ENCODE measurements around the gene PEMT. TPM values are rescaled to one million over a fixed set of nuclear protein-coding genes. Genes with fewer than 3 reads are reported as not detected.

The PEMT gene
- total RNA-seq, 2 experiments from 2014 or later: 51.7 to 53.2 TPM

- POLR2A ChIA-PET: interaction anchor here (0.8 kb wide), 1 partner anchor 129 kb away, joined by 3 read pairs; no protein-coding TSS in a partner anchor
- H3K4me3 Mint-ChIP-seq: no peak overlapping the region
- no peak for DNase-seq
Measured at GRCh38 chr17:17598003-17598402, 6.5 kb upstream of the PEMT start.

DNA sequence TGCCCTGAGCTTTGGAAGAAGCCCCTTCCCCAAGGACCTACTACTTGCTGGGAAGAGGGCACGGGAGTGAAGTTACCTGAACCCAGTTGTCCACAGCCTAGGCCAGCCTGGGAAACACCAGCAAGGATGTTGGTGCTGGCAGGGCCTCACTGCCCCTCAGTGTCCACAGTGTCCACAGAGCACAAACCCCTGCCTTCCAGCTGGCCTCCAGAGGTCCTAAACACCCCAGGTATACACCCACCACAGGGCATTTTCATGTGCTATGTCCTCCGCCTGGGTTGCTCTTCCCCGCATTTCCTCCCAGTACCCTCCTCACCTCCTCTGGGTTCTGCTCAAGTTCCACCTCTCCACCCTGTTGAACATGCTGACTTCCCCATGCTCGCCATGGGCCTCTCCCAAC, 4.2 kb upstream of the PEMT start:
- ChIA-PET CTCF (no interaction called here), POLR2A (no interaction called here)
- ATAC-seq (no peak), DNase-seq (no peak)
- no peaks in the 10 kb centered on the region for H3K9me3 Mint-ChIP-seq
- H3K36me3 Mint-ChIP-seq (ENCODE audit: low read depth): no peaks in the 10 kb centered on the region
- no peak overlapping the region for H3K4me3 Mint-ChIP-seq
- H3K4me1 Mint-ChIP-seq (ENCODE audit: low read depth): peaks cover 8% of the 10 kb centered on the region
- intact Hi-C loops (cut with micrococcal nuclease): no loop called here
- H3K27ac Mint-ChIP-seq: no peak overlapping the region
- H3K27me3 Mint-ChIP-seq: no peaks in the 10 kb centered on the region
- TF ChIP-seq, protein P1, sequence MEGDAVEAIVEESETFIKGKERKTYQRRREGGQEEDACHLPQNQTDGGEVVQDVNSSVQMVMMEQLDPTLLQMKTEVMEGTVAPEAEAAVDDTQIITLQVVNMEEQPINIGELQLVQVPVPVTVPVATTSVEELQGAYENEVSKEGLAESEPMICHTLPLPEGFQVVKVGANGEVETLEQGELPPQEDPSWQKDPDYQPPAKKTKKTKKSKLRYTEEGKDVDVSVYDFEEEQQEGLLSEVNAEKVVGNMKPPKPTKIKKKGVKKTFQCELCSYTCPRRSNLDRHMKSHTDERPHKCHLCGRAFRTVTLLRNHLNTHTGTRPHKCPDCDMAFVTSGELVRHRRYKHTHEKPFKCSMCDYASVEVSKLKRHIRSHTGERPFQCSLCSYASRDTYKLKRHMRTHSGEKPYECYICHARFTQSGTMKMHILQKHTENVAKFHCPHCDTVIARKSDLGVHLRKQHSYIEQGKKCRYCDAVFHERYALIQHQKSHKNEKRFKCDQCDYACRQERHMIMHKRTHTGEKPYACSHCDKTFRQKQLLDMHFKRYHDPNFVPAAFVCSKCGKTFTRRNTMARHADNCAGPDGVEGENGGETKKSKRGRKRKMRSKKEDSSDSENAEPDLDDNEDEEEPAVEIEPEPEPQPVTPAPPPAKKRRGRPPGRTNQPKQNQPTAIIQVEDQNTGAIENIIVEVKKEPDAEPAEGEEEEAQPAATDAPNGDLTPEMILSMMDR (IDR thresholded peaks at IDR 0.05): no peak

More at GRCh38 chr17:17598003-17598402, 6.5 kb upstream of the PEMT start:
- ATAC-seq: no peak
- H3K4me1 Mint-ChIP-seq (ENCODE audit: low read depth): peaks cover under 1% of the 10 kb centered on the region
- H3K36me3 Mint-ChIP-seq (ENCODE audit: low read depth): no peaks in the 10 kb centered on the region
- no peaks in the 10 kb centered on the region for H3K27me3 Mint-ChIP-seq
- intact Hi-C loops (cut with micrococcal nuclease): no loop called here
- H3K9me3 Mint-ChIP-seq: no peaks in the 10 kb centered on the region
- CTCF ChIA-PET: interaction anchor here (0.7 to 1.1 kb wide), 2 partner anchors 15 to 102 kb away, joined by 4 to 5 read pairs; partner anchors contain the start of gene RASD1
- TF ChIP-seq, protein P1 (IDR thresholded peaks at IDR 0.05): no peak
- no peak overlapping the region for H3K27ac Mint-ChIP-seq

GRCh38 chr17:17593222-17593620, 1.7 kb upstream of the PEMT start:
- H3K27ac Mint-ChIP-seq: no peak overlapping the region
- DNase-seq: no peak
- POLR2A ChIA-PET: no interaction called here
- ATAC-seq: no peak
- H3K4me3 Mint-ChIP-seq: peak overlapping the region; percentile 99
- peaks cover 15% of the 10 kb centered on the region for H3K4me1 Mint-ChIP-seq (ENCODE audit: low read depth)
- H3K36me3 Mint-ChIP-seq (ENCODE audit: low read depth): no peaks in the 10 kb centered on the region
- CTCF ChIA-PET: no interaction called here
- intact Hi-C loops (cut with micrococcal nuclease): no loop called here
- TF ChIP-seq, protein P1 (IDR thresholded peaks at IDR 0.05): no peak
- no peaks in the 10 kb centered on the region for H3K27me3 Mint-ChIP-seq
- no peaks in the 10 kb centered on the region for H3K9me3 Mint-ChIP-seq

DNA sequence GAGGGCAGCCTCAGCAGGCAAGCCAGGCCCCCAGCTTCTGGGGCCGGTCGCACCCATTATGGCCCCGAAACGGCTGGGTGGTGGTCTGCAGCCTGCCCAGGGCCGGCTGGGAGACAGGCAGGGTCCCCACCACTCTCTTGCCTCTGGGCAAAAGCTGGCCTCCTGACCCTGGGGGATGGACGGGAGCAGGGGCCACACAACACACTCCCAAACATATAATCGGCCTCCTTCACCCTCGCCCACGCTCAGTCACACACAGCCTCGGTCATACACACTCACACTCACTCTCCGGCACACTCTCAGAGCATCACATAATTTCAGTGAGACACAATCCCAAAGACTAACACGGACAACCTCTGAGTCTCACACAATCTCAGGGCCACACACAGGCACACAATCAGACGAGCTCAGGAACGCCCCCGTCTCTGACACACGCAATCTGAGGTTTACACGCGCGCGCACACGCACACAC, 589 bp downstream of the PEMT start:
- Mint-ChIP-seq H3K4me3 (peak overlapping the region; percentile 99), H3K27me3 (no peaks in the 10 kb centered on the region), H3K9me3 (no peaks in the 10 kb centered on the region), H3K27ac (peak overlapping the region; percentile 92), H3K4me1 (ENCODE audit: low read depth) (peaks cover 17% of the 10 kb centered on the region), H3K36me3 (ENCODE audit: low read depth) (no peaks in the 10 kb centered on the region)
- ChIA-PET CTCF (interaction anchor here (1.0 to 3.3 kb wide), 8 partner anchors 12 to 234 kb away, joined by 3 to 22 read pairs (median 4); partner anchors contain the start of gene RASD1), POLR2A (interaction anchor here (0.6 to 1.4 kb wide), 6 partner anchors 9 to 468 kb away, joined by 3 to 6 read pairs (median 4); partner anchors contain the start of gene COPS3)
- DNase-seq: no peak
- intact Hi-C loops (cut with micrococcal nuclease): no loop called here
- TF ChIP-seq, protein P1 (IDR thresholded peaks at IDR 0.05): no peak
- no peak for ATAC-seq

DNA sequence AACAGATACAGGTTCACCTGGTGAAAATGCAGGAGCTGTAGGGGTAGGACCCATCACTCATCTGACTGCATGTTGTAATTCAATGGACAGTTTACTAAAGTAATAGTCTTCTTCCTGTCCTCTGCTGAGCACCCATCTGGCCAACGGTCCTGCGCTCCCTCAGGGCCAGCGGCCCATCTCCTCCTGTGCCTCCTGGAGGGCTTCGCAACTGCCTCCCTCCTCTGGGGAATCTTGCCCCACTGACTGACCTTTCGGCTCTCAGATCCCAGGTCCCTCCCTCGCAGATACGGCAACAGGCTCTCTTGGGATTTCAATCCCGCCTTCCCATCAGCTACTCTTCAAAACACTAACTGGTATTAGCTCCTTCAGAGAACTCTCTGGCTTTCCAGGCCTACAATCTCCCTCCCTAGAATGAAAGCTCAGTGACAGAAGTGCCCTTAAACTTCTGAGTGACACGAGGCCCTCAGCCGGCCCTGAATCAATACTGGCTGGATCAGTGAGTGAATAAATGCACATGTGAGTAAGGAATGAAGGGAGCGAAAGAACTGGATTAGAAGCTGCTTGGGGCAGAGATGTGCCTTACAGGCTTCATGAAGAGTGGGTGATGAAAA, 1.3 kb downstream of the PEMT start:
- intact Hi-C loops (cut with micrococcal nuclease): no loop called here
- Mint-ChIP-seq H3K9me3 (no peaks in the 10 kb centered on the region), H3K27ac (peak overlapping the region; percentile 92), H3K27me3 (no peaks in the 10 kb centered on the region), H3K4me3 (peak overlapping the region; percentile 99), H3K4me1 (ENCODE audit: low read depth) (peaks cover 17% of the 10 kb centered on the region), H3K36me3 (ENCODE audit: low read depth) (no peaks in the 10 kb centered on the region)
- TF ChIP-seq, protein P1 (IDR thresholded peaks at IDR 0.05): no peak
- ChIA-PET POLR2A (interaction anchor here (0.6 to 1.4 kb wide), 3 partner anchors 9 to 469 kb away, joined by 3 to 6 read pairs (median 3); no protein-coding TSS in a partner anchor), CTCF (interaction anchor here (1.2 to 3.3 kb wide), 6 partner anchors 13 to 94 kb away, joined by 3 to 22 read pairs (median 4); partner anchors contain the start of gene RASD1)
- no peak for ATAC-seq
- DNase-seq: no peak
